AG10803 (cell line): ENCODE measurements around the gene SSMEM1.
A peak's percentile ranks its signal among the peaks of the same experiment; 100 is the strongest.

Source experiments
- DNase-seq: peaks from one replicate; pipeline ENCODE4 v3.0.0; 2010; ENCODE audit warnings: low read depth
- H3K4me3 ChIP-seq: 2 replicates; pipeline ENCODE4 v1.5.1; 2011; ENCODE audit warnings: mild to moderate bottlenecking, low read length, control low read depth
- TF ChIP-seq, protein P1 (sequence below): conservative IDR thresholded peaks from 2 replicates; pipeline ENCODE4 v1.5.1; 2011; ENCODE audit warnings: mild to moderate bottlenecking, low read length, control low read depth, inconsistent platforms

The SSMEM1 gene

DNA sequence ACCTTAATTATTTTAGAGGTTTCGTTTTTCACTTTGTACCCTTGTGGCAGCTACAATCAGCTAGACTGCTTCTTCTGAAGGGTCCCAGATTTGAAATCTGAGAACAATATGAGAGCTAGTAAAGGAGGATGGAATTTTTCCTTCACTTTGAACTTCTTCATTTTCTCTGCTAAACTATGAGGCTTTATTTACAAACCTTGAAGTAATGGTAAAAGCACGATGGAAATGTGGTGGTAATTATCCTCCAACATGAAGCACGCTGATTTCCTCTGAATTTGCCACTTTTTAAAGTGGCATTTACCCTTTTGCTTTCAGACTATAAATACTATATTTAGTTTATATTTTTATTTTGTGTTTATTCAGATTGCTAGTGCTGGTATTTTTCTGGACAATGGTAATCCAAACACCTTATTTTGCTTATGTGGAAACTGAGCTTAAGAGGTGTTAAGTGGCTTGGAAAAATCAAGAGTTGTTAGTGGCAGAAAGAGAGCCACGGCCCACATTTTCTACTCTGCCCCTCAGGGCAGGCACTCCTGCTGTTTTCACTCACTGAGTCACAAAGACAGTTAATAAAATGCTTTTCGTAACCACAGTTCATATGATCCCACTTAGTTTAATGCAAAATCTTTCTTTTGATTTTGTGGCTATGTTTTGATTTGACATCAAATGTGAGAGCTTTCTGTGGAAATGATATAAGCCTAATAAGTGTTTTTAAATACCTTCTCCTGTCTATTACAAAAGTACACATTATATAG is 2.7 kb downstream of the SSMEM1 start:
- TF ChIP-seq, protein P1, sequence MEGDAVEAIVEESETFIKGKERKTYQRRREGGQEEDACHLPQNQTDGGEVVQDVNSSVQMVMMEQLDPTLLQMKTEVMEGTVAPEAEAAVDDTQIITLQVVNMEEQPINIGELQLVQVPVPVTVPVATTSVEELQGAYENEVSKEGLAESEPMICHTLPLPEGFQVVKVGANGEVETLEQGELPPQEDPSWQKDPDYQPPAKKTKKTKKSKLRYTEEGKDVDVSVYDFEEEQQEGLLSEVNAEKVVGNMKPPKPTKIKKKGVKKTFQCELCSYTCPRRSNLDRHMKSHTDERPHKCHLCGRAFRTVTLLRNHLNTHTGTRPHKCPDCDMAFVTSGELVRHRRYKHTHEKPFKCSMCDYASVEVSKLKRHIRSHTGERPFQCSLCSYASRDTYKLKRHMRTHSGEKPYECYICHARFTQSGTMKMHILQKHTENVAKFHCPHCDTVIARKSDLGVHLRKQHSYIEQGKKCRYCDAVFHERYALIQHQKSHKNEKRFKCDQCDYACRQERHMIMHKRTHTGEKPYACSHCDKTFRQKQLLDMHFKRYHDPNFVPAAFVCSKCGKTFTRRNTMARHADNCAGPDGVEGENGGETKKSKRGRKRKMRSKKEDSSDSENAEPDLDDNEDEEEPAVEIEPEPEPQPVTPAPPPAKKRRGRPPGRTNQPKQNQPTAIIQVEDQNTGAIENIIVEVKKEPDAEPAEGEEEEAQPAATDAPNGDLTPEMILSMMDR, result no peak
- H3K4me3 ChIP-seq, result peak overlapping the region; percentile 16; the same call in 1 of the 2 replicates
- peak; percentile 58 for DNase-seq

- no peak for DNase-seq
- TF ChIP-seq, protein P1, result no peak
These were observed 6.2 kb downstream of the SSMEM1 start for GRCh38 chr7:130213828-130214227.

DNA sequence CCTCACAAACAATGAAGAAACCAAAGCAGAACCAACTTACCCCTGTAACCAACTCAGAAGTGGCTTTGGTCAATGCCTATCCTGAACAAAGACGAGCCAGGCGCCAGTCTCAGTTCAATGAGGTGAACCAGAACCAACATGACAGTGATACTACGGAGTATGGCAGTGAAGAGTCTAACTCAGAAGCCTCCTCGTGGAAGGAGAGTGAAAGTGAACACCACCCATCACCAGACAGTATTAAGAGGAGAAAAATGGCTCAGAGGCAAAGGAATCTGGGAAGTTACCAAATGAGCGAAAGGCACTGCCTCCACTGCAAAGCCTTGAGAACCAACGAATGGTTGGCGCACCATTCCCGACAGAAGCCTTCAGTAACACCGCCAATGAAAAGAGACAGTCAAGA is 8.4 kb downstream of the SSMEM1 start:
- TF ChIP-seq, protein P1, result no peak
- no peak for DNase-seq
- no peak overlapping the region for H3K4me3 ChIP-seq

More at GRCh38 chr7:130213828-130214227, 6.2 kb downstream of the SSMEM1 start:
- H3K4me3 ChIP-seq, result no peak overlapping the region

DNA sequence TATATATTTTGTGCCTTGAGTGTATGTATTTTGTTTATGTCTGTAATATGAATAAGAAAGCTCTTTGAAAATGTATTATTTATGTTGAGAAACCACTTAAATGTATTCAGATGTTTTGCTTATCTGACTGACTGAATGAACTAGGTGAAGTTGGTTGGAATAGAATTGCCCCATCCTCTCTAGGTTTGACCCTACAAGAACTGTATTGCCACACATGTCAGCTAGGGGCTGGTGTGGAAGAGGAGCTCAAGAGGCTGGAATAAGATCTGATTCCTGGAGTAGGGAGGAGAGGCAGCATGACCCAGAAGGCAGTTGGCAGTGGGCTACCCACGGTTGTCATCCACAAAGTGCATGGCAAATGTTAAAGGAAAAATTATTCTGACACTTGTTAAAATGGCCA is 9.1 kb downstream of the SSMEM1 start:
- DNase-seq, result no peak
- TF ChIP-seq, protein P1, result no peak
- no peak overlapping the region for H3K4me3 ChIP-seq

GRCh38 chr7:130218806-130219620 is 11.4 kb downstream of the SSMEM1 start:
- DNase-seq, result no peak
- no peak overlapping the region for H3K4me3 ChIP-seq
- TF ChIP-seq, protein P1, result no peak

DNA sequence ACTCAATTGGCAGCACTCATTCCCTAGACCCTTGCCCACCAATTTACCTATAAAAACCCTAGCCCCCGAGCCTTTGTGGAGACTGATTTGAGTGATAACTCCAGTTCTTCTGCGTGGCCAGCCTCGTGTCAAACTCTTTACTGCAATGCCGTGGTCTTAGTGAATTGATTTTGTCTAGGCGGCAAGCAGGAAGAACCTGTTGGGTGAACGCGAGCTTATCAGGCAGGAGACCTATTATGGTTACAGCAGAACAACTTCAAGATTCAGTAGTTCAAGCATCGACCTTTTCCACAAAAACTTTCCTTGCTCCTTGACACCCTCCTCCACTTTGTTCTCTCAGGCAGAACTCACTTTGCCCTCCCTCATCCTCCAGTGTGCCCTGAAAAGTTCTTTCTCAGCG is 12.2 kb downstream of the SSMEM1 start:
- H3K4me3 ChIP-seq, result no peak overlapping the region
- TF ChIP-seq, protein P1, result no peak
- no peak for DNase-seq
